GM12891 (cell line): ENCODE results near the gene BNC2.

Source experiments
- PAX5 ChIP-seq: IDR thresholded peaks from 2 replicates; pipeline ENCODE4 v1.6.1; 2011; ENCODE audit warnings: low read length, moderate library complexity, mild to moderate bottlenecking; ENCODE audit not compliant: insufficient read depth, severe bottlenecking
- POLR2A ChIP-seq: IDR thresholded peaks from 2 replicates; pipeline ENCODE4 v1.6.1; 2011; ENCODE audit warnings: low read depth, low read length, control low read depth
- POLR2AphosphoS5 ChIP-seq: IDR thresholded peaks from 2 replicates; pipeline ENCODE4 v1.6.1; 2011; ENCODE audit warnings: low read depth, low read length, control low read depth
- TAF1 ChIP-seq: IDR thresholded peaks from 2 replicates; pipeline ENCODE4 v1.6.1; 2011; ENCODE audit warnings: low read depth, low read length, control low read depth

- TF ChIP-seq TAF1 = no peak
- no peak for TF ChIP-seq POLR2A
- TF ChIP-seq POLR2AphosphoS5 = no peak
- TF ChIP-seq PAX5 = no peak
Measured at GRCh38 chr9:16610538-16610937, 259.9 kb downstream of the BNC2 start.
